ENCODE data around the gene GUCA1C. TPM values are rescaled to one million over a fixed set of nuclear protein-coding genes. Genes with fewer than 3 reads are reported as not detected.

Gene GUCA1C
- total RNA-seq, 6 experiments from 2014 or later: not detected

- 57% methylated on average over 2 of the region's 2 CpGs for WGBS (ENCODE audit: insufficient coverage, low coverage, low lambda C conversion rate, missing lambda C conversion rate)
- Histone ChIP-seq H3K4me3 (no peak overlapping the region), H3K27ac (no peak overlapping the region), H3K36me3 (no peaks in the 10 kb centered on the region), H3K27me3 (no peaks in the 10 kb centered on the region), H3K9me3 (no peaks in the 10 kb centered on the region), H3K4me1 (no peaks in the 10 kb centered on the region)
- no peak for TF ChIP-seq POLR2A (IDR thresholded peaks at IDR 0.05)
- TF ChIP-seq, protein P1, sequence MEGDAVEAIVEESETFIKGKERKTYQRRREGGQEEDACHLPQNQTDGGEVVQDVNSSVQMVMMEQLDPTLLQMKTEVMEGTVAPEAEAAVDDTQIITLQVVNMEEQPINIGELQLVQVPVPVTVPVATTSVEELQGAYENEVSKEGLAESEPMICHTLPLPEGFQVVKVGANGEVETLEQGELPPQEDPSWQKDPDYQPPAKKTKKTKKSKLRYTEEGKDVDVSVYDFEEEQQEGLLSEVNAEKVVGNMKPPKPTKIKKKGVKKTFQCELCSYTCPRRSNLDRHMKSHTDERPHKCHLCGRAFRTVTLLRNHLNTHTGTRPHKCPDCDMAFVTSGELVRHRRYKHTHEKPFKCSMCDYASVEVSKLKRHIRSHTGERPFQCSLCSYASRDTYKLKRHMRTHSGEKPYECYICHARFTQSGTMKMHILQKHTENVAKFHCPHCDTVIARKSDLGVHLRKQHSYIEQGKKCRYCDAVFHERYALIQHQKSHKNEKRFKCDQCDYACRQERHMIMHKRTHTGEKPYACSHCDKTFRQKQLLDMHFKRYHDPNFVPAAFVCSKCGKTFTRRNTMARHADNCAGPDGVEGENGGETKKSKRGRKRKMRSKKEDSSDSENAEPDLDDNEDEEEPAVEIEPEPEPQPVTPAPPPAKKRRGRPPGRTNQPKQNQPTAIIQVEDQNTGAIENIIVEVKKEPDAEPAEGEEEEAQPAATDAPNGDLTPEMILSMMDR (IDR thresholded peaks at IDR 0.05): no peak
- intact Hi-C loops (cut with DNase I): no loop called here
- ATAC-seq (no peak), DNase-seq (no peak)
Measured at GRCh38 chr3:108947855-108948254, 5.8 kb downstream of the GUCA1C start.

GRCh38 chr3:108946292-108947285, 7.1 kb downstream of the GUCA1C start:
- Histone ChIP-seq H3K27ac (no peak overlapping the region), H3K36me3 (no peaks in the 10 kb centered on the region), H3K9me3 (no peaks in the 10 kb centered on the region), H3K27me3 (no peaks in the 10 kb centered on the region), H3K4me1 (no peaks in the 10 kb centered on the region), H3K4me3 (no peak overlapping the region)
- TF ChIP-seq, protein P1 (IDR thresholded peaks at IDR 0.05): no peak
- ATAC-seq (no peak), DNase-seq (no peak)
- 55% methylated on average over 9 of the region's 11 CpGs for WGBS (ENCODE audit: insufficient coverage, low coverage, low lambda C conversion rate, missing lambda C conversion rate)
- intact Hi-C loops (cut with DNase I): no loop called here

DNA sequence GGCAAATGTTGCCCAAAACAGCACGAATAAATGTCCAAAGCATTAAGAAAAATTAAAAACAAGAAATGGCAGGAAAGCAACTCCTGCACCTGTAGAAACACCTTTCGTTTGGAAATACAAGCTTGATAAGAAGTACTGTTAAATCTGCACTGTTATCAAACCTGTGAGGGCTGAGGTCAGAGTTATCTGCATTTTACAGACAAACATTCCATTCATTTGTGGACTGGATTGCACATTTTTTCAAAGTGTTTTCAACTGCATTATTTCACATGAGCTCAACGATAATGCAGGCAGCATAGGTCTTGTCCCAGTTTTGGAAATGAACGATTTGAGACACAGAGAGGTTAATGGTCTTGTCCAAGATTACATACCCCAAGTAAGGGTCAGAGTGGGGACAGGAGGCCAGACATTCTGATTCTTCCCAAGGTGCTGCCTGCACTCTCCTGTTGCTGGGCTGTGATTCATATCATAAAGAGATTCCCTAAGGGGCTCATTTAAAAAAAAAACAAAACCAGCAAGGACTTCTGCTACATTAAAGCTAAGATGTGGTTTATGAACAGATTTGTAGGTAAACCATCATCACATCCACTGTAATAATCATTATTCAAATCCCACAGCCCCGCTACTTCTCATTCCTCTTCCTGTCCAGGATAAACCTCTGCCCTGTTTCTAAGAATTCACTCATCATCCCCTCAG, 13.0 kb downstream of the GUCA1C start:
- no peak for DNase-seq
- intact Hi-C loops (cut with DNase I): no loop called here

DNA sequence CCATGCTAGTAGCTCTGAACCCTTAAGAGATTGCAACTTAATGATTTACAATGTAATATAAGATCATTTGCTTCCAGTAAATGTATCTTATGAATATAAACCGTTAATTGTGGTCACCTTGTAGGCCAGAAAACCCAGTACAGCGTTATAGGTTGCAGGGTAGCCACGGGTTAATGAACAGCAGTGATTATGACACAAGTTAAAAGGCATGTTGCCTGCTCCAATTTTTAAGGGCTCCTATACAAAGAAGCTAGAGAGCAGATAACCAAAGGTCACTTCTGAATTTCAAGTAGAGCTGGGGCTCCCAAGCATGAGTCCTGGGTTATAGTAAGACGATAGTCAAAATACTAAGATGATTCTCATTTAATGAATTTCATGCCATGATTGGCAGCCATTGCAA, 13.5 kb downstream of the GUCA1C start:
- ATAC-seq (peak in 1 of 4 donors; percentile 33), DNase-seq (no peak)
- no peak overlapping the region for H3K4me3 ChIP-seq
- no peaks in the 10 kb centered on the region for H3K27me3 ChIP-seq
- H3K4me1 ChIP-seq: no peaks in the 10 kb centered on the region
- TF ChIP-seq POLR2A (IDR thresholded peaks at IDR 0.05): no peak
- TF ChIP-seq, protein P1 (IDR thresholded peaks at IDR 0.05): no peak
- no peaks in the 10 kb centered on the region for H3K9me3 ChIP-seq
- no peaks in the 10 kb centered on the region for H3K36me3 ChIP-seq
- no peak overlapping the region for H3K27ac ChIP-seq
- intact Hi-C loops (cut with DNase I): no loop called here
- WGBS (ENCODE audit: insufficient coverage, low coverage, low lambda C conversion rate, missing lambda C conversion rate): 12% methylated on average over 4 of the region's 4 CpGs

More for the DNA sequence above, 13.0 kb downstream of the GUCA1C start:
- H3K27me3 ChIP-seq: no peaks in the 10 kb centered on the region
- 33% methylated on average over 5 of the region's 5 CpGs for WGBS (ENCODE audit: insufficient coverage, low coverage, low lambda C conversion rate, missing lambda C conversion rate)
- TF ChIP-seq, protein P1 (IDR thresholded peaks at IDR 0.05): no peak
- no peaks in the 10 kb centered on the region for H3K4me1 ChIP-seq
- H3K9me3 ChIP-seq: no peaks in the 10 kb centered on the region
- no peak for ATAC-seq
- H3K27ac ChIP-seq: no peak overlapping the region
- H3K4me3 ChIP-seq: no peak overlapping the region
- no peaks in the 10 kb centered on the region for H3K36me3 ChIP-seq

Data from right lobe of liver (tissue), 6 donors.